ENCODE data around the gene ANKRD65. TPM values are rescaled to one million over a fixed set of nuclear protein-coding genes. Genes with fewer than 3 reads are reported as not detected.

ANKRD65 gene
- total RNA-seq, 1 donor from 2014 or later, result not detected

DNA sequence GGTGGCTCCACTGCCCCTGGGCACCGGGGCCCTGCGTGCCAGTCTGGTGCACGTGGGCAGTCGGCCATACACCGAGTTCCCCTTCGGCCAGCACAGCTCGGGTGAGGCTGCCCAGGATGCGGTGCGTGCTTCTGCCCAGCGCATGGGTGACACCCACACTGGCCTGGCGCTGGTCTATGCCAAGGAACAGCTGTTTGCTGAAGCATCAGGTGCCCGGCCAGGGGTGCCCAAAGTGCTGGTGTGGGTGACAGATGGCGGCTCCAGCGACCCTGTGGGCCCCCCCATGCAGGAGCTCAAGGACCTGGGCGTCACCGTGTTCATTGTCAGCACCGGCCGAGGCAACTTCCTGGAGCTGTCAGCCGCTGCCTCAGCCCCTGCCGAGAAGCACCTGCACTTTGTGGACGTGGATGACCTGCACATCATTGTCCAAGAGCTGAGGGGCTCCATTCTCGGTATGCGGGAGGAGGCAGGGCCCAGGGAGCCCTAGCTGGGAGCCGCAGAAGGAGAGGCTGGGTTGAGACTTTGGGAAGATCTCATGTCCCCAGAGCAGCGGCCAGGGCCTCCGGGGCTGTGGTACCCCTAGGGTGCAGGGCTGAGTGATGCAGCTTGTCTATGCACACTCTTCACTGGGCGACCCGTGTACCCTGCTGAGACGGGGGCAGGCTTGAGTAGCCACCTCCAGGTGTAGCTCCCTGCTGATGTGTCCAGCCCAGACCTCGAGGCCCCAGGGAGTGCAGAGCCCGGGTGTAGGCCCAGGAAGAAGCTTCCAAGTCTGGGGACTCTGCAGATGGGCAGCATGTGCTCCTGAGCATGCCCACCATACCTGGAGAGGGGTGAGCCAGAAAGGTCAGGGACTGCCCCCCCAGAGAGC is 16.2 kb upstream of the ANKRD65 start:
- Mint-ChIP-seq H3K4me3 (no peak overlapping the region), H3K9me3 (no peaks in the 10 kb centered on the region), H3K27me3 (peaks cover 4% of the 10 kb centered on the region), H3K4me1 (peaks cover 10% of the 10 kb centered on the region), H3K27ac (no peak overlapping the region), H3K36me3 (ENCODE audit: low read depth) (no peaks in the 10 kb centered on the region)
- no peak for DNase-seq
- intact Hi-C loops (cut with micrococcal nuclease), result no loop called here

DNA sequence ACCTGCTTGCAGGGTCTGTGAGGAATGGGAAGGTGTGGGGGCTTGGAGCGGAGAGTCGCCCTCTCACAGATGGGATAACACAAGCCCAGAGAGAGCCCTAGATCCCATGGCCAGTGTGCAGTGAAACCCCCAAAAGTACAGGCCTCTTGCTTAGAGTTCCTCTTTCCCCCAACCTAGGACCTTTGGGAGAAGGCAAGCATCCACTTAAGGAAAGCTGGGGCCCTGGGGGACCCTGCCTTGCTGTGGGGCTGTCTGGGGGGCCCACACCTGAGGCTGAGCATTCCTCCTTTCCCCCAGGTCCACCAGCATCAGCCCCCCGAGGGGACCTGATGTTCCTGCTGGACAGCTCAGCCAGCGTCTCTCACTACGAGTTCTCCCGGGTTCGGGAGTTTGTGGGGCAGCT is 15.6 kb upstream of the ANKRD65 start:
- Mint-ChIP-seq H3K27ac (no peak overlapping the region), H3K9me3 (no peaks in the 10 kb centered on the region), H3K36me3 (ENCODE audit: low read depth) (no peaks in the 10 kb centered on the region), H3K27me3 (peaks cover 4% of the 10 kb centered on the region), H3K4me1 (peaks cover 10% of the 10 kb centered on the region), H3K4me3 (peak overlapping the region; percentile 72)
- intact Hi-C loops (cut with micrococcal nuclease), result no loop called here
- no peak for DNase-seq

DNA sequence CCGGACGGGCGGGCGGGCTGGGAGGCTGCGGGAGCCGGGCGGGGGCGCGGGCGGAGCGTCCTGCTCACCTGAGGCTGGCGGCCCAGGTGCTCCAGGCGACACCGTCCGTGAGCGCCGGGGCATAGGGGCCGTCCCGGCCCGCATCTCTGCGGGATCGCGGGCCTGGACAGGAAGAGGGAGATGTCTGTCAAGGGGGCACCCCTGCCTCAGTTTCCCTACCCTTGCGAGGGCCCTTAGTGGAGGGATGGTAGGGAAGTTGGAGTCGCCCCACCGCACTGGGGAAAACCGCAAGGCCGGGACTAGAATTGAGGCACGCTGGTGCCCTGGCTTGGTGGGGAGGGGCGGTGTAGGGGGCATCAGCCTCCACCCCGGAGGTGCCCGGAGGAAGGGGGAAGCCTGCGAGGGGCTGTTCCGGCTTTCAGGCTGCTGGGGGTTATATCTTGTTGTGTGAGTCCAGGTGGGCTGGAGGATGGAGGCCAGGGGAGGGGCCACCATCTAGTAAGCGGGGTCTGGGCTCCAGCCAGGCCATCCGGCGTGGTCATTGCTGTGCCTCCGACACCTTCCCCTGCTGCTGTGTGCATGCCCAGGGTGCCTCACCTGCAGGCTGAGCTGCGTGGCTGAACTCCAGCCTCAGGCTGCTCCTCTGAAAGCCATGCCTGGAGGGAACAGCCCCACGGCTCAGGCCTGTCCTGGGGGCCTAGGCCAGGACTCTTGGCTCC is 15.0 kb upstream of the ANKRD65 start:
- no peak for DNase-seq
- peak overlapping the region; percentile 72 for H3K4me3 Mint-ChIP-seq
- H3K4me1 Mint-ChIP-seq, result peaks cover 10% of the 10 kb centered on the region
- peaks cover 4% of the 10 kb centered on the region for H3K27me3 Mint-ChIP-seq
- peak overlapping the region; percentile 20 for H3K27ac Mint-ChIP-seq
- H3K9me3 Mint-ChIP-seq, result no peaks in the 10 kb centered on the region
- intact Hi-C loops (cut with micrococcal nuclease), result no loop called here
- H3K36me3 Mint-ChIP-seq (ENCODE audit: low read depth), result no peaks in the 10 kb centered on the region

DNA sequence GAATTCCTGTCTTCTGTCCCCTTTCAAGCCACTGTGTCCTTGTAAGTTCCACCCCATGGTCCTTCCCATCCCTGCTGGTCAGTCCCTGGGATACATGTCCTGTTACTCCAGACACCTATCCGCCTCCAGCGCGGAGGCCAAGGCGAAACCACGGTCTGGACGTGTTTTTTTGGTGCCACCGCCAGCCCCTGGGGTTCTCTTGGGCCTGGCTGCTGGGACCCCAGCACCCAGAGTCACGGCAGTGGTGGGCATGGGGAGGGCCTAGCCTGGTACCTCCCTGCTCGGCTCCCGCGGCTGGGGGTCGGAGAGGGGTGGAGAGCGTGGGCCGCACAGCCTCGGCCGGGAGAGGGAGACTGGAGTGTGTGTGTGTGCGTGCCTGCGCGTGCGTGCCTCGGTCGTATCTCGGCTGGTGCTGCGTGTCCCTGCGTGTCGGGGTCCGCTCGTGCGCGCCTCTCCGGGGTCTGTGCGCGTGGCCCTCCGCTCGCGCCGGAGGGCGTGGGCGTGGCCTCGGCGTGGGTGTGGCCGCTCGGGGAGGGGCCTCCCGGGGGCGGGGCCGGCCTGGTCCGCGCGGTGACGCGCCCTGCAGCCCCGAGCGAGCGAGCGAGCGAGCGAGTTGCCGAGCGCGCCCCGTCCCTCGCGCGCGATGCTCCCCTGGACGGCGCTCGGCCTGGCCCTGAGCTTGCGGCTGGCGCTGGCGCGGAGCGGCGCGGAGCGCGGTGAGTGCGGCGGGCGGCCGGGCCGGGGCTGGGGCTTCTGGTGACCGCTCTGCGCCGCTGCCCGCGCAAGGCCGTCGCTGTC is 14.2 kb upstream of the ANKRD65 start, which contains the start of gene VWA1:
Gene VWA1 (plus strand): TSS at position 585 of the 798 bp plus-strand sequence. CDS start 59 bp downstream, at position 644.
- H3K27ac Mint-ChIP-seq, result peak within 1 kb of the TSS; percentile 62
- H3K27me3 Mint-ChIP-seq, result peaks cover 4% of the 10 kb centered on the region
- intact Hi-C loops (cut with micrococcal nuclease), result no loop called here
- peaks cover 8% of the 10 kb centered on the region for H3K4me1 Mint-ChIP-seq
- peak within 1 kb of the TSS; percentile 72 for H3K4me3 Mint-ChIP-seq
- no peaks in the 10 kb centered on the region for H3K36me3 Mint-ChIP-seq (ENCODE audit: low read depth)
- H3K9me3 Mint-ChIP-seq, result no peaks in the 10 kb centered on the region
- DNase-seq, result peak; percentile 95

DNA sequence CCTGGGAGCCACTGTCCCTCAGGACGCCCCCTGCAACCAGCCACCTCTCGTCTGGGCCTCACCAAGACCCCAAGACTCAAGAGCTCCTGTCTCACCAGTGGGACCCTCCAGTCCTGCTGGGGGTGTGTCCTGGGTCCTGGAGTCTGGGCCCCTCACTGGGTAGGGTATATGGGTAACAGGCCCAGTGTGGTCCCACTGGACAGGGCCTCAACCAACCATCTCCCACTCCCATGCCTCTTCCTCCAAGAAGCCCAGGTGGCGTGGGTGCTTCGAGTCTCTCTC is 13.7 kb upstream of the ANKRD65 start:
- peaks cover 7% of the 10 kb centered on the region for H3K27me3 Mint-ChIP-seq
- no peaks in the 10 kb centered on the region for H3K9me3 Mint-ChIP-seq
- intact Hi-C loops (cut with micrococcal nuclease), result loop anchor here (5.0 kb wide), 1 partner anchor 37 kb away; the partner anchor contains the start of gene CCNL2
- H3K36me3 Mint-ChIP-seq (ENCODE audit: low read depth), result no peaks in the 10 kb centered on the region
- peak overlapping the region; percentile 61 for H3K4me3 Mint-ChIP-seq
- no peak for DNase-seq
- peaks cover 8% of the 10 kb centered on the region for H3K4me1 Mint-ChIP-seq
- peak overlapping the region; percentile 62 for H3K27ac Mint-ChIP-seq

DNA sequence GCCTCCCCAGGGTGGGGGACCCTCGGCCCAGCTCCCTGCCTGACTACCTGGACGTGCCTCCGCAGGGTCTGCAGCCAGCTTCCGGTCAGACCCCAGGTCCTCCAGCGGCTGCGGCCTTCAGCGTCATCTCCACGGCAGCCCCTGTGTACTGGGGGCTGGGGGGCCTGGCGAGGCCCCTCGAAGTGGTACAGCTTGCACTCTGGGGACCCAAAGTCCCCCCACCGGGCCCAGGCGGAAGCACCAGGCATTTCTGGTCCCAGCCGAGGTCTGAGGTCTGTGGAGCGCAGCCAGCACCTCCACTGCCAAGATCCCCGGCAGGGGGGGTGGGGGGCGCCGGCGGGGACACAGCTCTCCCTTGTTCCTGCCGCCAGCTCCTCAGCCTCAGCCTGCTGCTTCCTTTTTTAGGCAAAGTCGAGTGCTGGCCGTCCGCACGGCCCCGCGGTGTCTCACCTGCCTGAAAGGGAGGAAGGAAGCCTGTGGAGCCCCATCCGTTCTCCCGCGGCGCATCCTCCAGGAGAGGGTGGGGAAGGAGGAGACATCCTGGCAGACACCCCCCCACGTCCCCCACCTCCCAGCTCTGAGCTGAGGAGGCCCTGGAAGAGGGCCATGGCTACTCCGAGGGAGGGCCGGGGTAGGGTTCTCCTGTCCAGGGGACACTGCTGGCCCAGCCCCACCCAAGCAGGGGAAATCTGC is 13.2 kb upstream of the ANKRD65 start:
- Mint-ChIP-seq H3K4me3 (peak overlapping the region; percentile 32), H3K27me3 (peaks cover 12% of the 10 kb centered on the region), H3K27ac (peak overlapping the region; percentile 78), H3K9me3 (no peaks in the 10 kb centered on the region), H3K36me3 (ENCODE audit: low read depth) (no peaks in the 10 kb centered on the region), H3K4me1 (peaks cover 8% of the 10 kb centered on the region)
- intact Hi-C loops (cut with micrococcal nuclease), result loop anchor here (5.0 kb wide), 1 partner anchor 37 kb away; the partner anchor contains the start of gene CCNL2
- peak; percentile 64 for DNase-seq

DNA sequence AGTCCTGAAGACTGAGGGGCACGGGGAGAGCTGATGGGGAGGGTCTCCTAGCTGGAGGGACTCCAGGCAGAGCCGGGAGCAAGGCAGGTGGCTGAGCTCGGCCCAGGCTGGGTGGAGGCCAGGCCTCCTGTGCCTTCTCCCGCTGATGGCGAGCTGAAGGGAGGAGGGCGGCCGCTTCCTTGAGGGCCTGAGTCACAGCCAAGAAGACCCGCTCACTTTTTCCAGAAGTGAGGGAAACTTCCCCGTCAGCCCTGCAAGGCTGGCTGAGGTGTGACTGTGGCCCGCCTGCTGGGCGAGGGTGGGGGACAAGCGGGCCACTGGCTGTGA is 12.7 kb upstream of the ANKRD65 start:
- Mint-ChIP-seq H3K27me3 (peaks cover 12% of the 10 kb centered on the region), H3K4me1 (peaks cover 8% of the 10 kb centered on the region), H3K36me3 (ENCODE audit: low read depth) (no peaks in the 10 kb centered on the region), H3K4me3 (peak overlapping the region; percentile 32), H3K27ac (peak overlapping the region; percentile 78), H3K9me3 (no peaks in the 10 kb centered on the region)
- DNase-seq, result peak; percentile 69
- intact Hi-C loops (cut with micrococcal nuclease), result loop anchor here (5.0 kb wide), 1 partner anchor 36 kb away; the partner anchor contains the start of gene CCNL2

DNA sequence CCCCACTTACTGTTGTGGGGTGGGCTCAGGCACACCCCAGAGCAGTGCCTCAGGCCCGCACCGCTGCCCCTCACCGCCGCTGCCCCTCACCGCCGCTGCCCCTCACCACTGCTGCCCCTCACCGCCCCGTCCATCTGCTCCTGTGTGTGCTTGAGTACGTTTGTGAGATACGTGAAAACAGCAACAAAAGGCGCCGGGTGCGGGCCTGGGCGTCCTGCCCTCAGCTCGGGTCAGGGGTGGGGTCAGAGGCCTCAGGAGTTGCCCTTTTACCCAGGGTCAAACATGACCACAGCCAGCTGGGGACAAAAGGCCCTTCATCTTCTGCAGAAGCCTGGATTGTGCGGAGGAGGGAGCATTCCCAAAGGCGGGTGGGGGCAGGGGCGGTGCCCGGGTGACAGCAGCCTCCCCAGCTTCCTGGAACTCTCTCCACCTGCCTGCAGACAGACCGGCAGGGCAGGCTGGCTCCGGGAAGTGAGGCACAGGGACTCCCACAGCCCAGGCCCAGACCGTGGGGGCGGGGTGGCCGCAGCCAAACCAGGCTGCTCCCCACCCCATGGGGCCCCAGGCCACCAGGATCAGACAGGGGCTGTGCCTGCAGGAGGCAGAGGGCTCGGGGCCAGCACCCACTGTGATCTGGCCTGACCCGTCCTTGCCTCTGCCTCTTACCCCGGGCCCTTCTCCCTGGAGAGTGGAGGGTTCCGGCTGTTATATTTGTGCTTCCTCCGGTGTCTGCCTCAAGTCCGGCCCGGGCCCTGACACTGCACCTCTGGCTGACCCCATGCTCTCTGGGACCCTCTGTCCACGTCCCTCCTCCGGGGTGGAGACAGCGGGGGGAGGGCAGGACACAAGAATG is 12.1 kb upstream of the ANKRD65 start:
- no peak for DNase-seq
- Mint-ChIP-seq H3K4me1 (peaks cover 8% of the 10 kb centered on the region), H3K9me3 (no peaks in the 10 kb centered on the region), H3K27me3 (peaks cover 15% of the 10 kb centered on the region), H3K27ac (peak overlapping the region; percentile 78), H3K4me3 (peak overlapping the region; percentile 32), H3K36me3 (ENCODE audit: low read depth) (no peaks in the 10 kb centered on the region)
- intact Hi-C loops (cut with micrococcal nuclease), result loop anchor here (5.0 kb wide), 1 partner anchor 36 kb away; the partner anchor contains the start of gene CCNL2

DNA sequence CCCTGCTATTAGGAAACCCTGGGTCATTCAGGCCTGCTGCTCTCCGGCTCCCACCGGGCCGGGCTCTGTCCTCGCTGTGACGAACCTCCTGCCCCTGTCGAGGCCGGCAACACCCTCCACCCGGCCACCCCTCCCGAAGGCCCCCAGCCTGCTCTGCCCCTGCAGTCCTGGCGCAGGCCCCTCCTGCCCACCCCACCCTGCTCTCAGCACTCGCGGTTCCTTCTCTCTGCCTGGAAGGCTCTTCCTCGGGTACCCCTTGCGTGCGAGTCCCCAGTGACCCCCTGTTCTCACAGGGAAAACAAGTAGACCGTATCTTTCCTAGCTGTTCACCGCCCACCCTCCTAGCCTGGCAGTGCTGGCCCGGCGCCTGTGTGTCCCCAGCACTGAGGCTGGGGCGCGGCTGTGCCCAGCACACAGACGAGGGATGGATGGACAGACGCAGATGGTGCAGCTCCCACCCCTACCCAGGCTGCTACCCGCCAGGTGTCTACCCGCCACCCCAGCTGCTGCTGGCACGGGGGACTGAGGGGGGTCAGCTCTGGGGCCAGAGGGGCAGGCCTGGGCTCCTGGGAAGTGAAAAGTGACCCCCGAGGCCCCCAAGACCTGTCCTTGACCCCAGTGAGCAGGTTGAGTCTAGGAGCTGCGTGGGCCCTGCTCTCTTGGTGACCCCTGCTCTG is 11.3 kb upstream of the ANKRD65 start:
- intact Hi-C loops (cut with micrococcal nuclease), result loop anchor here (5.0 kb wide), 1 partner anchor 35 kb away; the partner anchor contains the start of gene CCNL2

DNA sequence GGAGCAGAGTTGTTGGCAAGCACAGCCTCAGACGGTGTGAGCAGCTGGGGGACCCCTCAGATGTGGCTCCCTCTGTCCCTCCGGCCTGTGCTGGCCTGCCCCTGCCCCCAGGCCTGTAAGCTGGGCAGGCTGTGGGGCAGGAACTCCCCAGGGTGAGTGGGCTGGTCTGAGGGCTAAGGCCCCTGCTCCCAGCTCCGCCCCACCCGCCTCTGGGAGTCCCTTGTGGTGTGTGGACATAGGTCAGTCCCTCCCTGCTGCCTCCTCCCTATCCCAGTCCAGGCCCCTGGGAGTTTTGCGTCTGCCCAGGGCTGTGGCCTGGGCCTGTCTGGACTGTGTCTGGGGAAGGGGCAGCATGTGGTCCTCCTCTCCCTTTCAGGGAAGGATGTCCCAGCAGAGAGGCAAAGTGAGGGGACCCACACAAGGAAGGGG is 10.8 kb upstream of the ANKRD65 start:
- intact Hi-C loops (cut with micrococcal nuclease), result loop anchor here (5.0 kb wide), 1 partner anchor 35 kb away; the partner anchor contains the start of gene CCNL2
- peaks cover 15% of the 10 kb centered on the region for H3K27me3 Mint-ChIP-seq
- H3K4me3 Mint-ChIP-seq, result no peak overlapping the region
- peaks cover 8% of the 10 kb centered on the region for H3K4me1 Mint-ChIP-seq
- H3K9me3 Mint-ChIP-seq, result no peaks in the 10 kb centered on the region
- no peak for DNase-seq
- H3K27ac Mint-ChIP-seq, result peak overlapping the region; percentile 41
- H3K36me3 Mint-ChIP-seq (ENCODE audit: low read depth), result no peaks in the 10 kb centered on the region

More for the DNA sequence above, 11.3 kb upstream of the ANKRD65 start:
- Mint-ChIP-seq H3K4me1 (peaks cover 8% of the 10 kb centered on the region), H3K27ac (peak overlapping the region; percentile 41), H3K9me3 (no peaks in the 10 kb centered on the region), H3K27me3 (peaks cover 15% of the 10 kb centered on the region), H3K36me3 (ENCODE audit: low read depth) (no peaks in the 10 kb centered on the region), H3K4me3 (no peak overlapping the region)
- DNase-seq, result no peak

DNA sequence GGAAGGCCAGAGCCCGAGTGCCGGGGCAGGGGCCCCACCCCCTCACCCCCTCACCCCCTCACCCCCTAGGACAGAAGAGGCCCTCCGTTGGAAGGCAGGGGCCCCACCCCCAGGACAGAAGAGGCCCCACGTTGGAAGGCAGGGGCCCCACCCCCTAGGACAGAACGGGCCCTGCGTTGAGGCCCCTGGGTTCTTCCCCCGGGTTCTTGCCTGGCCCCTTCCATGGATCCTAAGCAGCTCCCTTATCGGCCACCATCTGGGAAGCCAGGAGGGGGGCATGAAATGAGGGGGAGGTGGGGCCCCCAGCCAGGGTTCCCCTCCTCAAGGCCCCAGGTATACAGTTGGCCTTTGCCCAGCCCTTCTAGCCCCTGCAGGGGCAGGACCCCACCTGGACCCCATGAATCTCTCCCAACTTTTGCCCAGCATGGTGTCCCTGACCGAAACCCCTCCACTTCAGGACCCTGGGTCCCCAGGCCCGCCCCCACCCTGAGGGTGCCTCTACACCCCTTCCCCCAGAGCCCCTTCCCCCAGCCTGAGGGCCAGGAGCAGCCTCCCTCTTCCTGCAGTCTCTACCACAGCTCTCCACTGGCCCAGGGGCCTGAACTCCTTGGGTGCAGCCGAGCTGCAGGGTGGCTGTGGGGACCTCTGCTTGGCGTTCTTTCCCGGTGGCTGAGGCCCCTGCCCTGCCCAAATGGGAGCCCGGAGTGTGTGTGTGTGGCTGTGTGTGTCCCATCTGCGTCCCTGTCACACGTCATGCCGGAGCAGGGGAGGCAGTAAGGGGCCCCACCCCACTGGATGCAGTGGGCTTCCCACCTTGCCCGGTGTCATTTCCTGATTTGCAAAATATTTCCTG is 10.1 kb upstream of the ANKRD65 start:
- Mint-ChIP-seq H3K4me3 (no peak overlapping the region), H3K27me3 (peaks cover 14% of the 10 kb centered on the region), H3K4me1 (peaks cover 9% of the 10 kb centered on the region), H3K36me3 (ENCODE audit: low read depth) (no peaks in the 10 kb centered on the region), H3K9me3 (no peaks in the 10 kb centered on the region), H3K27ac (no peak overlapping the region)
- intact Hi-C loops (cut with micrococcal nuclease), result loop anchor here (5.0 kb wide), 1 partner anchor 34 kb away; the partner anchor contains the start of gene CCNL2
- no peak for DNase-seq
